Measurements from ENCODE around the gene DNAJA3.

DNA sequence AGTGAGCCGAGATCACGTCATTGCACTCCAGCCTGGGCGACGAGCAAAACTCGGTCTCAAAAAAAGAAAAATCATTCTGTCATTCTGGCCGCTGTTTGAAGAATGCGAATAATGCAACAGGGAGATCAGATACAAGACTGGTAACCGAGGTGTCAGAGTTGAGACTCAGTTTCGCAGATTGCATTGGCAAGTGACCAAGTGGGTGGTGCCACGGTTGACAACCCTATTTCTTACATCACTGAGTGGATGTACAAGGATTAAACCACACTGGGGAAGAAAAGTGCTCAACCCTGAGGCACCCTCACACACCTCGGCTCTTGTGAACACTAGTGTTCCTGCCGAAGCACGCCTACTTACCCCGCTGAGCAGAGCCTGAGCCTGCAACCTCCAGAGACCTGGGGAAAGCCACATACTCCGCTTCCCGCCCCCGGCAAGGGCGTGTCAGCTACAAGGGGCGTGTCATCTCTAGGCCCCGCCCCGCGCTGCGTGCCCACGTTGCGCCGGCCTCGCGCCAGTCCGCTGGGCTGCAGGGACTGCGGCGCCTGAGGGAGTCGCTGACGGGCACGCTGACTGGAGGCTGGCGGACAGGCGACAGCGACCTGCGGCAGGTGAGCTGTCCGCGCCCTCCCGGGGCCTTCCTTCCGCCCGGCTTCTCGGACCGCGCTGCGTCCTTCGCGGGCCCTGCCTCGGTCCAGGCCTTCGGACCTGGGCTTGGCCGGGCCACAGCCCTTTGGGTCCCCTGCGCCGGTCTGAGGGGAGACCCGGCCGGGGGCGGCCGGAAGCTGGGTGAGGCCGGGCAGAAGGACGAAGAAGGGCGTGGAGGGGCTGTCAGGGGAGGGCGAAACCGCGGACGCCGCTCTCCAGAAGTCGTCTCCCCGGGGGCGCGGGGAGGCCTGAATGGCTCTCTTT, 50.5 kb downstream of the DNAJA3 start, which contains the start of gene HMOX2:
- TF ChIP-seq, protein P1, sequence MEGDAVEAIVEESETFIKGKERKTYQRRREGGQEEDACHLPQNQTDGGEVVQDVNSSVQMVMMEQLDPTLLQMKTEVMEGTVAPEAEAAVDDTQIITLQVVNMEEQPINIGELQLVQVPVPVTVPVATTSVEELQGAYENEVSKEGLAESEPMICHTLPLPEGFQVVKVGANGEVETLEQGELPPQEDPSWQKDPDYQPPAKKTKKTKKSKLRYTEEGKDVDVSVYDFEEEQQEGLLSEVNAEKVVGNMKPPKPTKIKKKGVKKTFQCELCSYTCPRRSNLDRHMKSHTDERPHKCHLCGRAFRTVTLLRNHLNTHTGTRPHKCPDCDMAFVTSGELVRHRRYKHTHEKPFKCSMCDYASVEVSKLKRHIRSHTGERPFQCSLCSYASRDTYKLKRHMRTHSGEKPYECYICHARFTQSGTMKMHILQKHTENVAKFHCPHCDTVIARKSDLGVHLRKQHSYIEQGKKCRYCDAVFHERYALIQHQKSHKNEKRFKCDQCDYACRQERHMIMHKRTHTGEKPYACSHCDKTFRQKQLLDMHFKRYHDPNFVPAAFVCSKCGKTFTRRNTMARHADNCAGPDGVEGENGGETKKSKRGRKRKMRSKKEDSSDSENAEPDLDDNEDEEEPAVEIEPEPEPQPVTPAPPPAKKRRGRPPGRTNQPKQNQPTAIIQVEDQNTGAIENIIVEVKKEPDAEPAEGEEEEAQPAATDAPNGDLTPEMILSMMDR (IDR thresholded peaks at IDR 0.05): peak; percentile 36
- no peak for TF ChIP-seq EZH2phosphoT487 (IDR thresholded peaks at IDR 0.05)
- TF ChIP-seq EZH2 (IDR thresholded peaks at IDR 0.05): peak; percentile 22
